Inflammatory macrophage treated with lipopolysaccharide for 1 hour (primary cell): Measurements from ENCODE around the gene ZNF423.

ENCODE experiments used
- DNase-seq, 2 donors: peaks; one replicate each; pipeline ENCODE4 v3.0.0-alpha.2; 2020 to 2022

ZNF423 gene

GRCh38 chr16:49542946-49543630, 312.8 kb downstream of the ZNF423 start:
- no peak for DNase-seq

DNA sequence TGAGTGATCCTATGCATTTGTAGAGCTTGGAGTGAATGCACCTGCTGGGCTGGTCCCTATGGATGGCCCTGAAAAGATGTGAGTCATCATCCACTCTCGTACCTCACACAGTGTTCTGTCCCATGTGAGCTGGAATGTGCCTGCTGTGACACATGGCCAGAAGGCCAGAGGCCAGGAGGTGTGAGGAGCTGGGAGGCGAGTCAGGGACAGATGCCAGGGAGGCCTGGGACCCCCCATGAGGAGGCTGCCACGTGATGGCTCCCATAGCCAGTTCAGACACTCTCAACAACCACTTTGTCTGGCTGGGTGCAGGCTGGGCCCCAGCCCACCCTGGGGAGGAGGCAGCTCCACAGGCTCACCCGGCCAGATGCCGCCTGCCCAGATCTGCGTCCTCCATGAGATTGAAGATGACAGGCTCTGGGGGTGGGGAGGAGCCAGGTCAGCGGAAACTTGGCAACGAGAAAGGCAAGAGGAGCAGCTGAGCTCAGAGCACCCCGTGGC, 313.5 kb downstream of the ZNF423 start:
- DNase-seq: no peak

DNA sequence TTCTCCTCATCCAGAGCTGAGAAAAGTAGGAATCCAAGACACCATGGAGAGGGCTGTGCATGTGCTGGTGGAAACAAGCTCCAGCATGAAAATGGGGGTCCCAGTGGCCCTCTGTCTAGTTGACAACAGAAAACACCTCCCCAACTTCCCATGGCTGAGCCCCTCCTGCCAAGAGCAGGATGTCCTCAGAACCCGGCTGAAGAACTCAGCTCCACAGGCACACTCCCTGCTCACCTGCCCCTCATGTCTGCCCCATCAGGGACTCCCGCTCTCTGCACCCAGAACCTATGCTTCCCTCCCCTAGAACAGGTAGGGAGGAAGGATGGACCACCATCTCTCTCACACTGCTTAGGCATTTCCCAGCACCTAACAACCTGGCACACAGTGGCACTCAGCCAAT, 315.1 kb downstream of the ZNF423 start:
- no peak for DNase-seq

DNA sequence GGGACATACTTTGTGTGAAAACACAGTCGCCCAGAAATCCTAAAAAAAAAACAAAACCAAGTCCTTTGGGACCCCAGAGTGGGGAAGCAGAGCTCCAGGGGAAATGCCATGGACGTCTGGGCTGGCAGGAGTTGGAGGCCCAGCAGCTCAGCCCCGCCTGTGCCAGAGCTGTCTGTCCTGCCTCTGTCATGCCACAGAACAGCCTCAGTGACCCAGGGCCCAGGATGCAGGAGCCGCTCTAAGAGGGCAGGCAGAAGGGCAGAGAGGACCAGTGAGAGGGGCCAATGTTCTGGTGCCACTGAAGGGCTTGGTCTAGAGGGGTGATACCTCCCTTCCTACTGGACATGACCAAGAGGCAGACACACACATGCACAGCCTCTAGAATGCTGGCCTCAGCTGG, 316.2 kb downstream of the ZNF423 start:
- DNase-seq: no peak

- no peak for DNase-seq
Measured at GRCh38 chr16:49537924-49538459, 317.9 kb downstream of the ZNF423 start.

DNA sequence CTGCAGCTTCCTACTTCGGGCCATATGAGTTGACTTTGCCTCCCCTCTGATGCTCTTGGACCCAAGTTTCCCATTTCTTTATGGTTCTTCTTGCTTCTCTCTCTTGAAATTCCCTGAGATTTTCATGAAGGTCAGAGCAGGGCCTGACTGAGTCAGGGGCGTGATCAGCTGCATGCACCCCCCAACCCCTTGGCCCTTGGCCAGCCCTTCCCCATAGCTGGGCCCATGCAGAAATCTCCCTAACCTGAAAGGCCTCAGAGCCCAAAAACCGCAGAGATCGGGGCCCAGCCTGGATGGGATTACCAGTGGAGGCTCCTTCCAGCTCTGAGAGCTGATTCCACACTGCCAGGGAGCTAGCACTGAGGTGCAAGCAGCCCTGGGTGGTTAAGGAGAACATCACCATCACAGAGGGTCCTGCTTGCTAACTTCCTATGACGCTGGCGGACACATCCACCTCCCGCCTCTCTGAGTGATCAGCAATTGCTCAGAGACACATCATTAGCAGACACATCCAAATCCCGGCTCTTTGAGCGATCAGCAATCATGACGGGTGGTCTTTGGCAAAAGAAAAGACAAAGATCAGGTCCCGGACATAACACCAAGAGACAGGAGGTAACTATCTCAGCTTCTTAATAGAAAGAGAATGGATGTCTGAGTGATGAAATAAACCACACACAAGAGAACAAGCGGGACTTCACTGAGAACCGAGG, 320.9 kb downstream of the ZNF423 start:
- DNase-seq: no peak

DNA sequence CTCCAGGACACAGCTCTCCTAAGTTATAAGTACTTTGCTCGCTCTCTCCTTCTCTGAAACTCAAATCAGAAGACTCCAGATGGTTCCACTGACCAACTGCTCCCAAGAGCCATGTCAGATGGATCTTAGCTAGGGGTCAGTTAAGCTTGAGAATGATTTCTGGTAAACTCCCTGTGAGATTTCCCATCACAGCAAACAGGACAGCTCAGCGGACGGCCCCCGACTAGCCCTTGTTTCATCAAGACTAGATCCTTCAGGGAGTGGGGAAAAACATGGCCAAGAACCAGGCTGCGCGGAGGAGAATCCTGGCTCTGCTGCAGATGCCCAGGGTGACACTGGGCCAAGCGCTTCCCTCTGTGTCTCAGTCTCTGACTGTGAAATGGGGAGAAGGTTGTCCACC, 322.5 kb downstream of the ZNF423 start:
- no peak for DNase-seq

DNA sequence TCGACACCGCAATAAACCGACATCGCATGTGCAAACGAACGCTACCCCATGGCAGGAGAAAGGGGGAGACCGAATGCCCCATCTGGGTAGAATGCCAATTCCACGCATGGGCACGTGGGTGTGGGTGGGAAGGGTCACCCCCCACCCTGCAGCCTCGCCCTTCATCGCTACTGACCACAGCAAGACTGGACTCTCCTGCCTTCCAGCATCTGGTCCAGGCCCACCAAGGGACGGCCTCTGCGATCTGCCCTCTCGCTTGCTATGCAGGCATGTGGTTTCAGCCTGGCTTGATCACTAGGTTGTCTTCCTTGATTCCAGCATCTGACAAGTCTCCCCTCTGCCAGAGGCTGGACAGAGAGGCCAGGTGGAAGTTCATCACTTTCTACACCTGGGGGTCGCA, 323.0 kb downstream of the ZNF423 start:
- DNase-seq: no peak

GRCh38 chr16:49531931-49532840, 323.7 kb downstream of the ZNF423 start:
- no peak for DNase-seq

GRCh38 chr16:49531425-49531824, 324.5 kb downstream of the ZNF423 start:
- no peak for DNase-seq

GRCh38 chr16:49530427-49530970, 325.4 kb downstream of the ZNF423 start:
- peak in 1 of 2 donors; percentile 20 for DNase-seq

- no peak for DNase-seq
Measured at GRCh38 chr16:49529411-49530045, 326.4 kb downstream of the ZNF423 start.

DNA sequence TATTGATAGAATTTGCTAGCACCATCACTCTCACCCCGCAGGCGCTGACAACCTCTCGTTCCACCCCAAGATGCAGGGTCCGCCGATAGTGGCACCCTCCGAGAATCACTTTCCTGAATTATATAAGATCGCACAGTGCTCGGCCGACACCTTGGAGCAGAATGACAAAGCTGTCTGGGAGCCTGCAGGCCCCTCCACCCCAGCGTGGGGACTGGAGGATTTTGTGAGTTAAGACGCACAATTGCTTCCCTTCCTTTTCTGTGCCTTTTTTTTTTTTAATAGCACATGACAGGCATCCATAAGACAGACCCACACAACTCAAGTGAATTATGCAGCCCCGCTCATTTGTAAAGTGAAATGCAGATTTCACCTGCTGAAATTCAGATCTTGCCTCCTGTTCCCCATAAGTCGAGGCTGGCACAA, 327.0 kb downstream of the ZNF423 start:
- DNase-seq: no peak

GRCh38 chr16:49528060-49528865, 327.6 kb downstream of the ZNF423 start:
- peak in 1 of 2 donors; percentile 8 for DNase-seq

DNA sequence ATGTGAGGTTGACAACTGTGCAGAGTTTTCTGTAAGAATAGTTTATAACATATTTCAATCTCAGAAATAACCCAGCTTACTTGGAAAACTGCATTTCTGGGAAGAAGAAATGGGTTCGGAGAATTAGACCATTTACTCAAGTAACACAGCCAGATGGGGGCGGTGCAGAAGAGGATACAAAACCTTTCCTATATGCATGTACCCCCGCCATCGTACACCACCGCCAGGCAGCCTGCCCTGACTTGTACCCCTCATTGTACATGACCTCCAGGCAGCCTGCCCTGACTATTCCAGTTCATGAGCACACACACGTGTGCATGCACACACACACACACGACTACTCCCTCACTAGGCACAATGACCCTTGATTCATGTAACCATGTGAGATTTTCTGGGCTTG, 328.3 kb downstream of the ZNF423 start:
- DNase-seq: no peak

DNA sequence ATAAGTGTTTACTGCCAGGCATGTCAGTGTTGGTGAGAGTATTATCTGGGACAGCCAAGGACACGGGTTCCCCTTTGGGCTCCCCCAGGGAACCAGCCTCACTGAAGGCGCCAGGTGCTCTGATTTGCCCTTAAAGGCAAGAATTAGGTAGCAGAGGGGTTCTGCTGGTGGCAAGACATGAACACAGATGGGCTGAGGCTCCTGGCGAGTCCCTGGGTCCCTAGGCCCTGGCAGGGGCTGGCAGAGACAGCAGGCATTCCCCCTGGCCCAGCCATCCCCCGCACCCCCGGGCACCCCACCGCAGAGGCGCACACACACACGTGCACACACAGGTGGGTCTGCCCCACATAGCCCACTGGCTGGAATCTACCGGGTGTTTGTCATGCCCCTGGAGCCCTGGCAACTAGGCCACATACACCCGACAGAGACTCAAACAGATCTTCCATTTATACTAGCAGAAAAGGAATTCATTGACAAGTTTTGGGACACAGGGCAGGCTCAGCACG, 329.0 kb downstream of the ZNF423 start:
- no peak for DNase-seq

- DNase-seq: no peak
Measured at GRCh38 chr16:49524947-49525315, 331.0 kb downstream of the ZNF423 start.

GRCh38 chr16:49524216-49524946, 331.5 kb downstream of the ZNF423 start:
- no peak for DNase-seq

GRCh38 chr16:49523435-49524159, 332.3 kb downstream of the ZNF423 start:
- no peak for DNase-seq
